ENCODE data around the gene STAC2.

GRCh38 chr17:39177256-39177655, 48.5 kb downstream of the STAC2 start:
- TF ChIP-seq CTCF (IDR thresholded peaks at IDR 0.05) (no peak), POLR2A (IDR thresholded peaks at IDR 0.05) (no peak)

Measured in body of pancreas (tissue), 4 donors.